IMR-90 (cell line): ENCODE data around the gene LDLRAD3. TPM values are rescaled to one million over a fixed set of nuclear protein-coding genes. Genes with fewer than 3 reads are reported as not detected.
A peak's percentile ranks its signal among the peaks of the same experiment; 100 is the strongest.

ENCODE experiments used
- ATAC-seq: fragments of 200-7000 bp; cut with Tn5 transposase; 2 replicates; pipeline ENCODE4 v1.9.1; 2020; ENCODE audit warnings: low read depth, mild to moderate bottlenecking, moderate library complexity
- BruUV-seq: library from RNA; stranded (reverse); fragments of 400-500 nt; replicated peaks from 2 replicates; lab custom pipeline; 2021; lab: Mats Ljungman, UMichigan
- CTCF ChIA-PET: fragments of 300-600 bp; formaldehyde crosslinking; extraction: SDS; loops from one replicate; lab custom pipeline; 2021; ENCODE audit warnings: antibody characterized with exemption; lab: Yijun Ruan, JAX
- POLR2A ChIA-PET: fragments of 300-600 bp; sonication (Branson Sonifier 250); formaldehyde crosslinking; loops from one replicate; lab custom pipeline; 2022; ENCODE audit warnings: antibody characterized with exemption; ENCODE audit not compliant: unreplicated experiment; lab: Charles Lee
- DNase-seq: peaks from one replicate; pipeline ENCODE4 v3.0.0; 2013
- H2AFZ ChIP-seq: replicated peaks from 2 replicates; pipeline ENCODE3; 2013; ENCODE audit warnings: low read length, mild to moderate bottlenecking; ENCODE audit not compliant: poor library complexity
- H2AK5ac ChIP-seq: 2 replicates; pipeline ENCODE4 v1.6.1; 2013; ENCODE audit warnings: low read depth, low read length, inconsistent platforms
- H2AK9ac ChIP-seq: replicated peaks from 2 replicates; pipeline ENCODE3; 2013; ENCODE audit warnings: mild to moderate bottlenecking, low read depth, low read length, moderate library complexity; ENCODE audit not compliant: poor library complexity
- H2BK120ac ChIP-seq: 2 replicates; pipeline ENCODE4 v1.6.1; 2013; ENCODE audit warnings: low read depth, low read length, inconsistent platforms
- H2BK15ac ChIP-seq: 3 replicates; pipeline ENCODE4 v1.6.1; 2013; ENCODE audit warnings: low read depth, low read length, inconsistent platforms
- H2BK20ac ChIP-seq: 2 replicates; pipeline ENCODE4 v1.6.1; 2013; ENCODE audit warnings: low read depth, mild to moderate bottlenecking, inconsistent platforms, low read length, moderate library complexity
- H2BK5ac ChIP-seq: 2 replicates; pipeline ENCODE4 v1.6.1; 2013; ENCODE audit warnings: mild to moderate bottlenecking, low read depth, low read length, inconsistent platforms; ENCODE audit not compliant: poor library complexity, severe bottlenecking
- H3K14ac ChIP-seq: replicated peaks from 2 replicates; pipeline ENCODE4 v1.6.1; 2013; ENCODE audit warnings: low read depth, low read length, inconsistent platforms
- H3K18ac ChIP-seq: 2 replicates; pipeline ENCODE4 v1.6.1; 2013; ENCODE audit warnings: low read depth, low read length, control low read depth
- H3K23ac ChIP-seq: 2 replicates; pipeline ENCODE4 v1.6.1; 2013; ENCODE audit warnings: low read depth, low read length, inconsistent platforms
- H3K27ac ChIP-seq: 2 replicates; pipeline ENCODE4 v1.5.1; 2013; ENCODE audit warnings: mild to moderate bottlenecking, control low read depth, low read length; ENCODE audit not compliant: insufficient read depth
- H3K27me3 ChIP-seq: 2 replicates; pipeline ENCODE4 v1.6.1; 2013; ENCODE audit warnings: low read length; ENCODE audit not compliant: control insufficient read depth, insufficient read depth
- H3K36me3 ChIP-seq: 2 replicates; pipeline ENCODE4 v1.6.1; 2013; ENCODE audit warnings: low read length, mixed read lengths; ENCODE audit not compliant: control insufficient read depth, insufficient read depth
- H3K4ac ChIP-seq: 2 replicates; pipeline ENCODE4 v1.6.1; 2013; ENCODE audit warnings: low read depth, low read length, inconsistent platforms
- H3K4me1 ChIP-seq: 2 replicates; pipeline ENCODE4 v1.6.1; 2013; ENCODE audit warnings: low read length, mixed read lengths; ENCODE audit not compliant: control insufficient read depth, insufficient read depth
- H3K4me2 ChIP-seq: 2 replicates; pipeline ENCODE4 v1.6.1; 2013; ENCODE audit warnings: low read depth, mild to moderate bottlenecking, control low read depth, low read length, moderate library complexity
- H3K4me3 ChIP-seq: 2 replicates; pipeline ENCODE4 v1.5.1; 2013; ENCODE audit warnings: low read depth, mild to moderate bottlenecking, control low read depth, low read length, moderate library complexity; ENCODE audit not compliant: insufficient read depth
- H3K56ac ChIP-seq: 2 replicates; pipeline ENCODE4 v1.6.1; 2013; ENCODE audit warnings: low read length, inconsistent platforms; ENCODE audit not compliant: insufficient read depth; ENCODE audit errors: extremely low read depth
- H3K79me1 ChIP-seq, 2 experiments: 2 replicates each; pipeline ENCODE4 v1.6.1; 2013; ENCODE audit warnings: low read length in 2 of 2, inconsistent platforms in 1 of 2, low read depth in 1 of 2
- H3K9ac ChIP-seq: 2 replicates; pipeline ENCODE4 v1.6.1; 2013; ENCODE audit warnings: low read depth, low read length, control low read depth
- H3K9me1 ChIP-seq: 2 replicates; pipeline ENCODE4 v1.6.1; 2013; ENCODE audit warnings: low read length, inconsistent platforms; ENCODE audit not compliant: insufficient read depth
- H3K9me3 ChIP-seq: 2 replicates; pipeline ENCODE4 v1.6.1; 2013; ENCODE audit warnings: low read length; ENCODE audit not compliant: control insufficient read depth, insufficient read depth
- H4K20me1 ChIP-seq: 2 replicates; pipeline ENCODE4 v1.6.1; 2013; ENCODE audit warnings: low read length, inconsistent platforms; ENCODE audit not compliant: insufficient read depth
- H4K5ac ChIP-seq: 2 replicates; pipeline ENCODE4 v1.6.1; 2013; ENCODE audit warnings: mild to moderate bottlenecking, low read depth, low read length, control low read depth
- H4K8ac ChIP-seq, 2 experiments: 2 replicates each; pipeline ENCODE4 v1.6.1; 2013; ENCODE audit warnings: low read depth in 2 of 2, low read length in 2 of 2, control low read depth in 1 of 2, inconsistent platforms in 1 of 2
- H4K91ac ChIP-seq: 2 replicates; pipeline ENCODE4 v1.6.1; 2013; ENCODE audit warnings: low read depth, low read length, inconsistent platforms; ENCODE audit not compliant: insufficient read depth
- ELK1 ChIP-seq: fragments of 150-350 bp; IDR thresholded peaks from 2 replicates; pipeline ENCODE4 v1.6.1; 2016; ENCODE audit warnings: low read depth, mild to moderate bottlenecking, low read length, moderate library complexity, borderline replicate concordance
- MXI1 ChIP-seq: IDR thresholded peaks from 2 replicates; pipeline ENCODE4 v1.6.1; 2012; ENCODE audit warnings: low read depth, mild to moderate bottlenecking, low read length, moderate library complexity, borderline replicate concordance
- USF2 ChIP-seq: fragments of 150-350 bp; IDR thresholded peaks from 2 replicates; pipeline ENCODE4 v1.6.1; 2017; ENCODE audit warnings: mild to moderate bottlenecking, antibody characterized with exemption, low read length, low read depth
- WGBS, 2 experiments: methylation state at CpG; one replicate each; pipeline versions ENCODE4 v1.1.5 to v1.1.7; 2013; ENCODE audit warnings: missing lambda C conversion rate in 2 of 2; ENCODE audit not compliant: insufficient read length in 1 of 2; ENCODE audit errors: extremely low coverage in 2 of 2; 5-methylcytosine and 5-hydroxymethylcytosine counted together
- dilution Hi-C: fragments of 300-500 bp; cut with HindIII; formaldehyde crosslinking; loops from one replicate; pipeline ENCODE4 v1.14.3; 2018; ENCODE audit warnings: low sequenced_read_pairs; ENCODE audit not compliant: unreplicated experiment
- in situ Hi-C: fragments of 300-500 bp; cut with MboI; formaldehyde crosslinking; loops from 3 replicates; pipeline ENCODE4 v1.14.3; 2019; ENCODE audit warnings: low sequenced_read_pairs, inconsistent platforms, mixed read lengths
- intact Hi-C: fragments of 100-400 bp; cut with micrococcal nuclease; formaldehyde crosslinking; loops from 2 replicates; pipeline ENCODE4 v1.10.0; 2022
- polyA plus RNA-seq, 3 experiments: library from polyadenylated mRNA; depleted of rRNA; stranded (reverse); fragments of >200 nt; gene quantifications; 2 replicates each; pipeline ENCODE4 v1.2.3, GENCODE V29; 2012; ENCODE audit warnings: low replicate concordance in 1 of 3
- total RNA-seq: library from RNA; depleted of rRNA; stranded (reverse); fragments of >200 nt; gene quantifications from 2 replicates; pipeline ENCODE4 v1.2.3, GENCODE V29; 2012

The LDLRAD3 gene
- total and polyA plus RNA-seq, 2 of the 4 experiments (the other 2 are of a cell fraction), result 2.7 to 6.4 TPM

- H2AK5ac ChIP-seq, result peak overlapping the region; percentile 11; the same call in 1 of the 2 replicates
- peaks cover 0 to 24% of the 10 kb centered on the region in 2 experiments; a peak in 3 of 4 replicates for H3K79me1 ChIP-seq
- no peaks in the 10 kb centered on the region for H4K20me1 ChIP-seq
- peaks cover 16% of the 10 kb centered on the region for H3K4me1 ChIP-seq
- H2AFZ ChIP-seq, result peak overlapping the region; percentile 64
- H3K36me3 ChIP-seq, result no peaks in the 10 kb centered on the region
- no peak overlapping the region for H2BK20ac ChIP-seq
- H3K23ac ChIP-seq, result no peak overlapping the region
- no peak overlapping the region for H3K9ac ChIP-seq
- no peak overlapping the region for H4K5ac ChIP-seq
- no peak overlapping the region for H3K4me2 ChIP-seq
- ATAC-seq (no peak), DNase-seq (peak; percentile 43)
- no peak overlapping the region for H3K4me3 ChIP-seq
- H2BK15ac ChIP-seq, result peak overlapping the region; percentile 74; the same call in 1 of the 3 replicates
- ChIA-PET POLR2A (no interaction called here), CTCF (interaction anchor here (0.6 to 1.8 kb wide), 3 partner anchors 12 to 215 kb away, joined by 3 to 5 read pairs (median 4); no protein-coding TSS in a partner anchor)
- no peak overlapping the region for H3K4ac ChIP-seq
- no peak overlapping the region for H3K56ac ChIP-seq
- WGBS, 2 experiments, result 37% methylated on average over 3 of the region's 7 CpGs; no CpG with 5 or more reads in 1 of the 2 experiments
- in situ Hi-C loops, result loop anchor here (10.0 kb wide), 1 partner anchor 228 kb away; no protein-coding TSS in a partner anchor
- H2BK120ac ChIP-seq, result no peak overlapping the region
- no TSS peak for BruUV-seq
- intact Hi-C loops, result loop anchor here (10.0 kb wide), 1 partner anchor 212 kb away; no protein-coding TSS in a partner anchor
- H3K9me3 ChIP-seq, result no peaks in the 10 kb centered on the region
- no peak overlapping the region for H2AK9ac ChIP-seq
- H4K8ac ChIP-seq, result no peak overlapping the region
- dilution Hi-C loops, result no loop called here
- peaks cover 3% of the 10 kb centered on the region; the same call in 1 of the 2 replicates for H3K9me1 ChIP-seq
- no peak overlapping the region for H3K27ac ChIP-seq
- TF ChIP-seq ELK1 (no peak), MXI1 (peak; percentile 84; the same call in 1 of the 2 replicates), USF2 (peak; percentile 73)
- no peak overlapping the region; the same call in 1 of the 2 replicates for H4K91ac ChIP-seq
- H3K18ac ChIP-seq, result no peak overlapping the region
- no peak overlapping the region for H2BK5ac ChIP-seq
- no peak overlapping the region; the same call in 1 of the 2 replicates for H3K14ac ChIP-seq
- H3K27me3 ChIP-seq, result no peaks in the 10 kb centered on the region
Observed at GRCh38 chr11:36037031-36037430, 93.2 kb downstream of the LDLRAD3 start.
